HG02623 (cell line): ENCODE measurements around the gene TET3.

Source experiments
- ATAC-seq: cut with Tn5 transposase; IDR thresholded peaks from one replicate; pipeline ENCODE4 v1.9.1; 2021; ENCODE audit warnings: moderate library complexity; ENCODE audit not compliant: unreplicated experiment

TET3 gene

GRCh38 chr2:74027496-74027895 is 42.8 kb downstream of the TET3 start:
- ATAC-seq = no peak

- no peak for ATAC-seq
Measured at GRCh38 chr2:74028290-74028689, 43.6 kb downstream of the TET3 start.

- ATAC-seq = no peak
Measured at GRCh38 chr2:74028741-74029140, 44.0 kb downstream of the TET3 start.

- no peak for ATAC-seq
Measured at GRCh38 chr2:74029714-74030397, 45.1 kb downstream of the TET3 start.

- no peak for ATAC-seq
Measured at GRCh38 chr2:74031221-74031620, 46.5 kb downstream of the TET3 start.

GRCh38 chr2:74031959-74032287 is 47.2 kb downstream of the TET3 start:
- no peak for ATAC-seq

- no peak for ATAC-seq
Measured at GRCh38 chr2:74033375-74033774, 48.7 kb downstream of the TET3 start.
